Skin of body (tissue), 2 donors: Measurements from ENCODE around the gene AMOTL2. TPM values are rescaled to one million over a fixed set of nuclear protein-coding genes. Genes with fewer than 3 reads are reported as not detected.

Source experiments
- DNase-seq: peaks from one replicate; lab custom pipeline; 2025; lab: John Stamatoyannopoulos, UW
- total RNA-seq: library from RNA; depleted of rRNA; stranded (reverse); fragments of >200 nt; gene quantifications from one replicate; pipeline ENCODE4 v1.2.3, GENCODE V29; 2014

AMOTL2 gene
- 46.8 TPM for total RNA-seq

DNA sequence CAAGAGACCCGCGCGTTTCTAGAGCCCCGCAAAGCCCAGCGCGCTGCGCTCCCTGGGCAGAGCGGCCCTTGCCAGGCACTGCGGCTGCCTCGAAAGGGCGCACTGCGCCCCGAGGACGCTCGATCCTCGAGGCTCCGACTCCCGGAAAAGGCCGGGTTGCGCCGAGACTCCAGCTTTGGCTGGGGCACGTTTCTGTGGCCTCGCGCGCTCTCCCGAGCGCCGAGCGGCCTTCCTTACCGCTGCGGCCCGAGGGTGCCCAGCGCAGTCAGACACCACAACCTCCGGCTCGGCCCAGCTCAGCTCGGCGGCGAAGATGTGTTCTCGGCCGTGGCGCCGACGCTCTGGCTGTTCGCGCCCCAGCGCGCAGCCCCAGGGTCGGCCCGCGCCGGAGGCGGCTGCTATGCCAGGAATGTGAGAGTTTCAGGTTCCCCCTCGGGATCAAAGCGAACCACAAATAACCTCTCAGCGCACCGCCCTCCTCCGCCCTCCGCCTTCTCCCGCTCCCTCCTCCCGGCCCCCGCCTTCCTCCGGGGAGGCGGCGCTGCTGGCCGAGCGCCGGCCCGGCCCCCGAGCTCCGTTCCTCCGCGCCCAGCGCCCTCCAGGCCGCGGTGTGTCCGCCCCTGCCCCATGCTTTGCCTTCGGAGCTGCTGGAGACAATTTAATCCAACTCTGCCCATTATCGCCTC lies at the start of gene AMOTL2:
Gene AMOTL2, minus strand, starts transcription at position 343 of the 686 bp plus-strand sequence. CDS start 3,014 bp downstream, outside the sequence.
- peak; percentile 94 for DNase-seq

DNA sequence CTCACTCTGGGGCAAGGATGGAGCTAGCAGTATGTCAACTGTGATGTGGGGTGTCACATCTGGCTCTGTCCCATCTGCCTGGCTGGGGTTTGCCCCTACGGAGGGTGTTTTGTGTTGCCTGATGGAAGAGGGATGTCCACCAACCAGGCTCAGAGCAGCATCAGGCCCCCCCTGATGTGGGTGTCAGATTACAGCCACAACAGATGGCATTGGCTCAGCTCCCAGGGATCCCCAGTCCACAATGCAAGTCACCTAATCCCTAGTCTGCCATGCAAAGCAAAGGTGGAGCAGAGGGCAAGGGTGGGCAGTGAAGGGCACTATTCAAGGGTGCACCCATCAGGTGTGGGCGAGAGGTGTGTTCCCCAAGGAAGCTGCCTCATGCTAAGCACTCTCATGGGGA lies 48.9 kb upstream of the AMOTL2 start:
- no peak for DNase-seq

DNA sequence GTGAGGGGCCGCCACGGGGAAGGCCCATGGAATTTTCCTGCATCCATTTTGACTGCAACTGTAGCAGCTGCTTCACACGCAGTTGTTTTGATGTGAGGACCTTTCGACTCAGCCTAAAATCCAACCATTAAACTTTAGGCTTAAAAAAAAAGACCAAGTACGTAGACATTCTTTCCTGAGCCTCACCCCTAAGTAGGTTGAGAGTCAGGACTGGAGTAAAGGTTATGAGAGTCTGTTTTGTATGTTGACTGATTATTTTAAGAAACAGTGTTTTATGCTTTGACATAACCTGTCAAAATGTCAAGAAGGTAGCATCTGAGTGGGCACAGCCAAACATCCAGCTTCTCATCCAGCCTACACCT lies 45.7 kb upstream of the AMOTL2 start:
- no peak for DNase-seq

DNA sequence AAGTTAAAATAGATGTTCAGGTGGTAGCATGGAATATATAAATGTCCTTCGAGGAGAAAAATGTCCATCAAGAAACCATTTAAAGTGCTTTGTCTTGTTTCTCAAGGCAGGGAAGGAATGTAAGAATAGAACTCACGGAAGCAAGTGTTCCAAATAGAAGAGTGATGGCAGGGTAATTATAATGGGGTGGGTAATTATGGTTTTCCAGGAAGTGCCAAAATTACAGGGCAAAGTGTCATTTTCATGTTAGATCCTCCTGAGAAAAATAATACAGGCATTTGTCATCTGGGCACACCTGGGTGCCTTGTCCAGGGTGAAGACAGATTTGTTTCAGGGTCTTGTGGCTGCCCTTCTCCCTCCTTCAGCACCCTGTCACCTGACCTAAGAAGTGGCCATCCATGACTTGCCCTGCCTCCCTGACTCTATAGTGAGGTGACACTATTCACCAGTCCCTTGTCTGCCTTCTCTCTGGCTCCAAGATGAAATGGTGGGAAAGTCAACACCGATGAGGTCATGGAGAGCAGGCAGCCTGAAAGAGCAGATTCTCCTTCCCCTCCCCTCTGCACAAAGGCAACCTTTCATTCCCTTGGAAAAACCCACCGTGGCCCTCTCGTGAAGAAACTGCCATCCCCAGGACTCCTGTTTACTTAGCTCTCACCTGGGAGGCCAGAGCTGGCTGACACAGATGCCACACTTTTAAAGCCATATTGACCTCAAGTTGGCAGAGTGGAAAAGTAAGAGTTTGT lies 45.1 kb upstream of the AMOTL2 start:
- DNase-seq: no peak

DNA sequence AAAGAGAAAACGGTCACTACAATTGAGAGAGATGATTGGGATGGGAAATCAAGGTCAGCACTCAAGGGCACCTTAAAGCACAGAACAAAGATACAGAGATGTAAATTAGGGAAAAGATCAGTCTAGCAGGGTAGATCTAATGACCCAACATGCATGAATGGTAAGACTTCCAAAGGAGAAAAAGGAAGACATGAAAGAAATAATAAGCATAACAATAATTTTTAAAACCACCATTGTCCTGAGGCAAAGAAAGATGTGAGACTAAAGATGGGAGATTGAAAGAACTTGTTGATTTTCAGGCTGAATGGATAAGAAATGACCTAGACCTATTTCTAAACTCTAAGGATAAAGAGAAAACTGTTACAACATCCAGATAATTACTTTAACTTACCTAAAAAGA lies 34.8 kb upstream of the AMOTL2 start:
- DNase-seq: no peak

DNA sequence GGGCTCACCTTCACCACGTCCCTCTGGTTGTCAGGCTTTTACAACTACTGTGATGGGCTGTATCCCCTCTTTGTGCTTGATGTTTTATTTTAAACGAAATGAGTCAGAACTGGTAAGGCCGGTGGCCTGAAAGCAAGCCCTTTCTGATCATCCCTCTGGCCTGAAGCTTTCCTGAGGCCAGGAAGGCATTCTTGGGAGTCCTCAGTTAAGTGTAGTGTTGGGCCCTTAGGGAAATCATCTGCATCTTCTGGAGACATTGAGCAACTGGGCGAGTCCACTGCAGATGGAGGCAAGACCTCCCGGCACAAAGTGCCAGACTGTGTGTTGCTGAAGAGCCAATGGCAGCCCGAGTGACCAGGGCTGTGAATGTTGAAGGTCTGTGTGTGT lies 33.0 kb upstream of the AMOTL2 start:
- DNase-seq: no peak

DNA sequence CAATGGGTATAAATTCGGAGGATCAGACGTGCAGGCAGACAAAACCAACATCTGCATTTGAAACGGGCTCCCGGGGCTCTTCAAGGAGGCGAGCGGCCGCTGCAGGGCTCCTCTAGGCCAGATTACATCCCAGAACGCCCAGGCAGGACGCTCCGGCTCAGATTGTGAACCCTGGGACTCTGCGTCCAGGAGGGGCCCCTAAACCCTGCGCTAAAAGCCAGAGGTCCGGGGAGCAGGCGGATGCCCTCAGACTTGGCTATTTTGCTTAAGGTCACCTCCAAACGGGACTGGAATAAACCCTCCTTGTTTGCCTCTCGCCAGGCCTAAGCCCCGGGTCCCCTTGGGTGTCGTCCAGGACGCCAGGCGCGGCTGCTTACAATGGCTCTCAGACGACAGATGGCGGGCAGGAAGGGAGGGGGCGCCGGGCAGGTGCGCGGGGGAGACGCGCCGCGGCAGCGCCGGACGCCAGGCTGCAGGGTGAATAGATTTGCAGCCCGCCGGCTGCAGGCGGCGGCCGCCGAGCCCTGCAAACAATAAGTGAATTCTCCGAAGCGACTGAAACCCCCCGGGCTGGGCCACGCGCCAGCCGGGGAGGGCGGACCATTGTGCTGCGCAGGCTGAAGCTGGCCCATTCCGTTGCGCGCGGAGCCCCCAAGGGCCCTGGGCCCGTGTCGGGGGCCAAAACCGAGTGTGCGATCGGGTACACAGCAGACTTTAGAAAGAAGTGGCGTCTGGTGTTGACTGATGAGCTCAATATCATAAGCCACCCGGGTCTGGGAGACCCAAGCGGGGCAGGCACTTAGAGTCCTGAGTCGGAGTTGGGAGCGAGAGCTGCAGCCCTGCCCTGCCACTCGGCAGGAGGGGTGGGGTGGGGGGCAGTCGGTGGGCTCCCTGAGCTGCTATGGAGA lies 32.3 kb upstream of the AMOTL2 start:
- peak; percentile 26 for DNase-seq

DNA sequence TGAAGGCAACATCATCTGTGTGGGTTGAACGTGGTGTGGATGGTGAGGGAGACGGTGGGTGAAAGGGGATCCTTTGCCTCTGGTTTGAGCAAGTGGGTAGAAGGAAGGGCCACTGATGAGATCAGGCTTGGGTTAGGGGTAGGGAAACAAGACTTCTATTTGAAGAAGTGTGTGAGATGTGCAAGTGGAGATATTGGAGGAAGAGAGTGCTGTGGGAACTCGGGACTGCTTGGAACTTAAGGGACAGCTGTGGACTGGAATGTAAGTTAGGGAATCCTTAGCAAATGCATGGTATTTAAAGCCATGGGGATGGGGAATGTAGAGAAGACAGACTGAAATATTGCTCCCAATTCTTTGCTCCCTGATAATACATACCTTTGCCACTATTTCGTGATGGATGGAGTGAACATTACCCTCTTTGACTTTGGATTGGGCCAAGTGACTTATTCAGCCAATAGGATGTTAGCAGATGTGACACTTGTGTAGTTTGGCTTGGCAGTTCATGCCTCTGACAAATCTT lies 30.2 kb upstream of the AMOTL2 start:
- DNase-seq: no peak

DNA sequence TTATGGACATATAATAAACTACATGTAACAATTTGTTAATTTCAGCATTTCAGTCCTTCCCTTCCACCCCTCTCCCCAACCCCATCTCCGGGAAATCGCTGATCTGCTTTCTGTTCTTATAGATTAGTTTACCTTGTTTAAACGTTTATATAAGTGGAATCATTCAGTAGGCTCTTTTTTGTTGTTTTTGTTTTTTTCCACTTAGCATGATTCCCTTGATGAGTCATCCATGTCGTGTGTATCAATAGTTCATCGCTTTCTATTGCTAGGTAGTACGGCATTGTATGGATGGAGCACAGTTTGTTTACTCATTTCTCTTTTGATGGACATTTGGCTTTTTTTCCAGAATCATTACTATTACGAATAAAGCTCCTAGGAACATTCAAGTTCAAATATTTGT lies 23.5 kb upstream of the AMOTL2 start:
- no peak for DNase-seq

DNA sequence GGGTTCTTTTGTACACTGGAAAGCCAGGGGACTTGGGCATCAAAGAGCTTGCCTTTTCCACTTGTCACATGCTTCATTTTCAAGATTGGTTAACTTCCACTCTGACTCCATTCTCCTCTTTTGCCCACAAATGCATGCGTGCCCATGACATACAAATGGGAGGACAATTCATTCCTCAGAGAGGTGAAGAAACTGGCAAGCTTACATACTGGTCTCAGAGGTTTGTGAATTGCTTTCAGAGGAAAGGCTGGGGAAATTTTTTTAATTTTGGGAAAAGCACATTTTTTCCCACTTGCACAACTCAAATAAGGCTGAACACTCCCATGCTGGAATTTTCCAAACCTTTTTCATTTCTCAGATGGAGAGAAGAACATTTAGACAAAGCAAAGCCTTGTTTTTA lies 20.9 kb upstream of the AMOTL2 start:
- no peak for DNase-seq

DNA sequence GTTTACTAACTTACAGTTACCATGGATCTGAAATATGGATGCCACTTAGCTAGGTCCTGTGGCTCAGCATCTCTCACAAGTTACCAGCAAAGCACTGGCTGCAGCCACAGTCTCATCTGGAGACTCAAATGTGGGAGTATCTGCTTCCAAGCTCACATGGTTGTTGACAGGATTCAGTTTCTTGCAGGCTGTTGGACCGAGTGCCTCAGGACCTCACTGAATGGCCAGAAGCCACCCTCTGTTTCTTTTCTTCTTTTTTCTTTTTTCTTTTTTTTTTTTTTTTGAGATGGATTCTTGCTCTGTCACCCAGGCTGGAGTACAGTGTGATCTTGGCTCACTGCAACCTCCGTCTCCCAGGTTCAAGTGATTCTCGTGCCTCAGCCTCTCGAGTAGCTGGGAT lies 20.1 kb upstream of the AMOTL2 start:
- no peak for DNase-seq

DNA sequence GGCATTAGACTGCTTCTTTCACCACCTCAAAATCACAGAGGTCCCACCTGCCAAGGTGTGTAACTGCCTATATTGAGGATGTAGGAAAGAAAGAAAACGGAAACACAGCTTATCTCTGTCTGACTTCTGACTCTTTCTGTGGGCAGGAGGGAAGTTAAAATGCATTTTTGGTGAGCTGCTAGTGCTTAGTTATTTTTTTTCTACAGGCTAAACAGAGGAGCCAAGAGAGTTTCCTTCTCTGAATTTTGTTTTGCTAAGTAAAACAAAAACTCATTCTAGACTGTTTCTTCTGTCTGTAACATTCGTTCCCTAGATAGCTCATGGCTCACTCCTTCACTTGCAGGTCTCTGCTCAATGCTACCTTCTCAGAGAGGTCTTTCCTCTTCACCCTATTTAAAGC lies 18.8 kb upstream of the AMOTL2 start:
- no peak for DNase-seq

DNA sequence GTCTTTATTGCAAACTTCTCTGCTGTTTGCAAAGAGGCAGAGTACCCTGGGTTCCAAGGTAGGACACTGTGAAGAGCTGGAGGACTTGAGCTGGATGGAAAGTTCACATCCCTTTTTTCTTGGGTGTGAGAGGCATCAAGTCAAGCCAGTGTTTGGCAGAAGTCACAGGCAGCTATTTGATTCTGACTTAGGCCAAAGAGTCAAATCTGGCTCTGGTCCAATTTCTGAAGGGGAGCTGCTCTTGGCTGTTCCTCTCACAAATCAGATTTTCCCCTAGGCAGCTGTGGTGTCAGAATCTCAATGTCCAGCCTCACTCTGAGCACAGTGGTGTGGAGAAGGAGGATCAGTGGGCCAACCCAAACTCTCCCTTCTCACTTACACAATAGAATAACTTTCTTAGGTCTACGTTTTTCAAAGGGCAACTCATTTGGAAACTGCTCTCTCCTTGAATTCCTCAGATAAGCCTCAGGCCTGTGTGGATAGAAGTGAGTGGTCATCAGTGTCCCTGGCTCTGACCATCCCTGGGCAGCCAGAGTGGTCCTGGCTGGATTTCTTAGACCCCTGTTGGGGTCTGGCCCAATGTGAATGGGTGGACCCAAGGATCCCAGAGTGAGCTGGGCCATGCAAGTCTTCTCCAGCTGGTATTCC lies 18.2 kb upstream of the AMOTL2 start:
- DNase-seq: peak; percentile 72

DNA sequence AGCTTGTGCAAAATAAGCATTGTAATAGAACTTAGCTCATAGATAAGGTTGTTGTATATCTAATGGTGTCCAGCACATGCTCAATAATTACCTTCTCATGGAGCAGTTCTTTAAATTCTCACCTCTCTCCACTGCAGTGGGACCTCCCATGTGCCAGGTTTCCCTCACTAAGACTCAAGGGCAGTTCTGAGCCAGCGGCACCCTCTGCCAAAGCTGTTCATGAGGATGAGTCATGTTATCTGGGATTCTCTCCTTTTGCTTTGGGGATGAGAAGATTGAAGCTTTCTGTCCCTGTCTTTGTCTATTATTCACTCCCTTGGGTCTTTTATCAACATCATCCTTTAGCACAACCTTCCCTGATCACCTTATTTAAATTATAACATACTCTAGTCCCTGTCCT lies 15.6 kb upstream of the AMOTL2 start:
- DNase-seq: no peak

DNA sequence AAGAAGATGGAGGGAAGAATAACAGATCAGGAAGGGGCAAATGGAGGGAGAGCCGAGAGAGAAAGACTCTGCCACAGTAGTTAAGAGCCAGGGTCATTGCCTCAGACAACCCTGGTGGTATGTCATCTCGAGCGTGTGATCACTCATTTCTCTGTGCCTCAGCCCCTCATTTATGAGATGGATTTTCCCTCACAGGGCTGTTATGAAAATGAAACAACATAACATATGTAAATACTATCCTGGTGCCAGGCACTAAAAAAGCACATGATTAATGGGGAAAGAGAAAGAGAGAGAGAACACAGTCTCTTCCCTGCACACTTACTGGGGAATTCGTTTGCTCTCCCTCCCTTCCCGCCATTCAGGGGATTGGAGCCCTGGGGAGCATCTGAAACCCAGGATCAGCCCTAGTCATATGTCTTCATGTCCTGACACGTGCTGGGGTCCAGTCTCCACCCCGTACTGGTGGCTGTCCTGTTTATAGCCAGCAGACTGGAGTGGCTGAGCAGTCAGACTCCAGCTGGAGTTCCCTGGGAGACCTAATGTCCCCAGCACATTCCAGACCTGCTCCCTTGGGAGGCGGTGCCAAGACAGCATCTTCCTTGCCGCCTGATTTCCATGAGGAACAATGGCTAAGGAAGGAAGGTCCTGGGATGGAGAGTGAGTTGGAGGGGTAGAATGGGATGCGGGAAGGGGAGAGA lies 14.7 kb upstream of the AMOTL2 start:
- no peak for DNase-seq

DNA sequence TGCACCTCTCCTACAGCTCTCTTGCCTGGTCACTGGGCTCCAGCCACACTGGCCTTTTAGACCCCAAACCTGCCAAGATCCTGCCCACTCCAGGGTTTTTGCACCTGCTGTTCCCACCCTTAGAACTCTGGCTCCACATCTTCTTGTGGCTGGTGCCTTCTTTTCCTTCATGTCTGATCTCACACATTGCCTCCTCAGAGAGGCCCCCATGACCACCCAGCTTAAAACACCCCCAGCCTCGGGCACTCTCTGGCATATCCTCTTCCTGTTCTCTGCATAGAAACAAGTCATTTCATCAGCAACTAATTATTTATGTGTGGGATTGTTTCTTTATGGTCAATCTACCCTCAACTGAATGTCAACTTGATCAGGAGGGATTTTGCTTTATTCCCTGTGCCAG lies 14.0 kb upstream of the AMOTL2 start:
- DNase-seq: no peak

DNA sequence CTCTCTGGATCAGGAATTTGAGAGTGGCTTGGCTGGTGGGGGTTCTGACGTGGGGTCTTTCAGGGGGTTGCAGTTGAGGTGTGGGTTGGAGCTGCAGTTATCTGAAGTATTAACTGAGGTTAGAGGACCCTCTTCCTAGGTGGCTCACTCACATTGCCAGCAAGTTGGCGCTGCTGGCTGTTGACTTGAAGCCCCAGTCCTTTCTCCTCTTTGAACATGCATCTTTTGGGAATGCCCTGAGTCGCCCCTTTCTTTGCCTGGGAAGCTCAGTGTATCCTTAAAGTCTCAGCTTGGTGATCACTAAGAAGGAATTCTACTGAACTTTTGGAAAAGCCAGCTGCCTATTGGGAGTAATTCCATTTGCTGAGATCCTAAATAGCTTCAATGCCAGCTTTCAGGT lies 13.0 kb upstream of the AMOTL2 start:
- DNase-seq: no peak

DNA sequence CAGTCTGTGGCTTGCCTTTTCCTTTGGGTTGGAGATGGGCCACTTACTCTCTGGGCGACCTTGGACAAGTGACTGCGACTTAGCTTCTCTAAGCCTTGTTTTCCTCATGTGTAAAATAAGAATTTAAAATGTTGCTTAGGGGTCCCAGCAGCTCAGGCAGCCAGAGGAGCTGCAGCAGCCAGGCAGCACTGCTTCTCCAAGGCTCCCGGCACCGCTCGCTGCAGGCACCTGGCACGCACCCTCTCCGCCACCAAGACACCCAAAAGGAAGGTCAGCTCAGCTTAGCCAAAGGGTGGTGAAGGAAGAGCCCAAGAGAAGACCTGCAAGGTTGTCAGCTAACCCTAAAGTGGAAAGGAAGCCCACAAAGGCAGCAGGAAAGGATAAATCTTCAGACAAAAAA lies 10.7 kb upstream of the AMOTL2 start:
- no peak for DNase-seq

DNA sequence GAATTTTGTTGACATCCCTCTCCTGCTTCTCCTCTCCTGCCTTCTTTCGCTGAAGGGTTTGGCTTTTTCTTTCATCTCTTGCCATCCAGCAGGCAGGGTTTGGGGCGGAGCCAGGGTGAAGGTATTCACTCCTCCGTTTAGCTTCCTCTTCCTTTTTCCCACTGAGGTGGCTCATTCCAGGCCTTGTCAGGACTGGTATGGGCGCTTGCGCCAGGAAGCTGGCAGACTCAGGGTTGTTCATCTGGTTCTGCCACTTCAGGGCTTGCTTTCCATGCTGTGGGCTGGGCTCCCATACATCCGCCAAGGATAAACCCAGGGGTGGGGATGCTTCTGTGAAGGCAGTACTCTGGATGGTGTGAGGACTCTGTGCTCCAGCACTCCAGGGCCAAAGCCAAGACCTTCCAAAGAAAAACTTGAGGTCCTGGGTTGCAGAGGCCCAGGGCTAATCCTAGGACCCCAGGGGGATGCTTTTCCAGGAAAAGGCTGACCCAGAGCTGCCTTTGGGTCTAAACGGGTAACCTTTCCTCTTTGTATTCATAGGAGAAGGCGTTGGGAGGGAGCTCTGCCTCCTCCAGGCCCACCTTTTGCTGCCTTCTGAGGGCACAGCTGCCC lies 7.7 kb upstream of the AMOTL2 start:
- DNase-seq: peak; percentile 16

DNA sequence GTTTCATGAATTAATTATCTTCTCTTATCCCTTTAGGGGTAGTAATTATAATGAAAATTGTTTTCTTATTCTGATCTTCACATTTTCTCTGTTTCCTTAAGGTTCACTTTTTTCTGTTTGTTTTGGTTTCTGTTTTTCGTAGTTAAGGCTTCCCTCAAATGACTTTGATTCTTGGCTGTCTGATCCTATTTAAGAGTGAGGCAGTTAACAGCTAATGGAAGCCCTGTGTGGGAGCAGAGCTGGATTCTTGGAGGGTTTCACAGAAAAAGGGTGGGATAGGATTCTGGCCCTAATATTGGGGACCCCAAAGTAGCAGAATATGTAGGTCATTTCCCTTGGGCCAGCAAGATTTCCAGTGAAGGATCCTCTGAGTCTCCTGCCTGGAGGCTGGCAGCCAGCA lies 6.8 kb upstream of the AMOTL2 start:
- DNase-seq: no peak
